MCF 10A (cell line): ENCODE results near the gene PLXND1. TPM values are rescaled to one million over a fixed set of nuclear protein-coding genes. Genes with fewer than 3 reads are reported as not detected.

Source experiments
- Bru-seq: library from RNA; stranded (reverse); fragments of 400-500 nt; gene quantifications from one replicate; lab custom pipeline; 2021; lab: Mats Ljungman, UMichigan
- BruChase-seq, 2 experiments: library from RNA; stranded (reverse); fragments of 400-500 nt; gene quantifications; one replicate each; lab custom pipeline; 2021; lab: Mats Ljungman, UMichigan
- BruUV-seq: library from RNA; stranded (reverse); fragments of 400-500 nt; replicated peaks from 2 replicates; lab custom pipeline; 2021; lab: Mats Ljungman, UMichigan
- CTCF ChIA-PET: fragments of 300-600 bp; sonication (Branson Sonifier 250); formaldehyde crosslinking; extraction: SDS; loops from one replicate; lab custom pipeline; 2021; ENCODE audit warnings: antibody characterized with exemption, inconsistent platforms; lab: Yijun Ruan, JAX
- POLR2A ChIA-PET: fragments of 300-600, 350-650 bp; sonication (Branson Sonifier 250); formaldehyde crosslinking; extraction: SDS; loops from one replicate; lab custom pipeline; 2020; ENCODE audit warnings: antibody characterized with exemption, inconsistent platforms; lab: Yijun Ruan, JAX
- DNase-seq: peaks from one replicate; pipeline ENCODE4 v3.0.0-alpha.2; 2018; ENCODE audit not compliant: unreplicated experiment
- H3K27ac Mint-ChIP-seq: one replicate; pipeline ENCODE4 v1.8.0; 2022; ENCODE audit warnings: mild to moderate bottlenecking, low read depth, mixed read lengths; ENCODE audit not compliant: unreplicated experiment
- H3K27me3 Mint-ChIP-seq: one replicate; pipeline ENCODE4 v1.8.0; 2022; ENCODE audit warnings: mixed read lengths; ENCODE audit not compliant: insufficient read depth, unreplicated experiment
- H3K36me3 Mint-ChIP-seq: one replicate; pipeline ENCODE4 v1.8.0; 2022; ENCODE audit warnings: mild to moderate bottlenecking, moderate library complexity, mixed read lengths; ENCODE audit not compliant: insufficient read depth, unreplicated experiment
- H3K4me1 Mint-ChIP-seq: one replicate; pipeline ENCODE4 v1.8.0; 2022; ENCODE audit warnings: mixed read lengths; ENCODE audit not compliant: insufficient read depth, unreplicated experiment
- H3K4me3 Mint-ChIP-seq: one replicate; pipeline ENCODE4 v1.8.0; 2022; ENCODE audit warnings: mild to moderate bottlenecking, moderate library complexity, mixed read lengths; ENCODE audit not compliant: unreplicated experiment
- H3K9me3 Mint-ChIP-seq: one replicate; pipeline ENCODE4 v1.8.0; 2022; ENCODE audit warnings: mixed read lengths; ENCODE audit not compliant: unreplicated experiment
- CTCF ChIP-seq: fragments of 200-600 bp; IDR thresholded peaks from one replicate; pipeline ENCODE4 v1.8.0; 2022; ENCODE audit warnings: antibody characterized with exemption, mild to moderate bottlenecking; ENCODE audit not compliant: unreplicated experiment
- intact Hi-C: fragments of 100-400 bp; cut with micrococcal nuclease; formaldehyde crosslinking; loops from 2 replicates; pipeline ENCODE4 v1.14.1; 2022
- long read RNA-seq: library from polyadenylated mRNA; stranded (forward); transcript quantifications from one replicate; pipeline ENCODE4 v2.0.0, GENCODE V29; 2022
- total RNA-seq: library from RNA; stranded (reverse); gene quantifications from 2 replicates; pipeline ENCODE4 v1.2.3, GENCODE V29; 2022

The PLXND1 gene
- total RNA-seq (5.6 and 6.2 TPM in 2 replicates), Bru-seq, nascent RNA (percentile 24 among the genes with signal in this experiment), BruChase-seq, experiment 1, labeled RNA remaining after a 6-hour chase (percentile 34 among the genes with signal in this experiment), BruChase-seq, experiment 2, labeled RNA remaining after a 2-hour chase (percentile 28 among the genes with signal in this experiment)
- long read RNA-seq, partial matches to known transcripts = 2 of 3 reads
- long read RNA-seq, other reads (novel, unspliced or antisense) = 1 of 3 reads

GRCh38 chr3:129606636-129607390, at the start of gene PLXND1:
Gene PLXND1, minus strand, starts transcription at chr3:129606676. Its CDS starts 37 bp downstream, at chr3:129606639.
- Mint-ChIP-seq H3K27ac (no peak within 1 kb of the TSS), H3K36me3 (no peaks in the 10 kb centered on the region), H3K27me3 (no peaks in the 10 kb centered on the region), H3K9me3 (no peaks in the 10 kb centered on the region), H3K4me1 (peaks cover 6% of the 10 kb centered on the region), H3K4me3 (peak within 1 kb of the TSS; percentile 87)
- CTCF ChIA-PET = interaction anchor here (0.6 kb wide), 1 partner anchor 114 kb away, joined by 4 read pairs; no protein-coding TSS in a partner anchor
- TF ChIP-seq CTCF = no peak
- POLR2A ChIA-PET = no interaction called here
- DNase-seq = no peak
- intact Hi-C loops = no loop called here
- BruUV-seq = no TSS peak

DNA sequence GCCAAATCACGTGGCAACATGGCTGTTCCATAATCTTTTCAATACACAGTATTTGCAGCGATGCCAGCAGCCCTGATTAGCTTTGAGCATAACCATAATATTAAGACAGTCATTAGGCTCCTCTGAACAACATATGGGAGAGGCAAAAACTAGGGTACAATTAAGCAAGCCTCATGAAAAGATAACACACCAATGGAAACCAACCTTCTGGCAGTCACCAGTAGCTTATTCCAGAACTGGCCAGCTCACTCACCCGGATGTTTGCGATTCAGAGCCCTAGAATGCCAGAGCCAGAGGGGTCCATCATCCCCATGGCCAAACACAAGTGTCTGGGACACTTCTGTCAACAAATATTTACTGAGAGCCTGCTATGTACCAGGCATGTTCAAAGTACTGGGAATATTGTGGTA, 48.8 kb upstream of the PLXND1 start:
- BruUV-seq = no TSS peak
- CTCF ChIA-PET = interaction anchor here (0.5 to 2.8 kb wide), 11 partner anchors 68 to 1381 kb away, joined by 3 to 29 read pairs (median 3); no protein-coding TSS in a partner anchor
- Mint-ChIP-seq H3K27ac (no peak overlapping the region), H3K9me3 (no peaks in the 10 kb centered on the region), H3K36me3 (peaks cover 17% of the 10 kb centered on the region), H3K4me1 (peaks cover 35% of the 10 kb centered on the region), H3K27me3 (no peaks in the 10 kb centered on the region), H3K4me3 (no peak overlapping the region)
- intact Hi-C loops = no loop called here
- POLR2A ChIA-PET = interaction anchor here (0.7 kb wide), 1 partner anchor 237 kb away, joined by 3 read pairs; no protein-coding TSS in a partner anchor
- no peak for TF ChIP-seq CTCF
- no peak for DNase-seq

- TF ChIP-seq CTCF = no peak
- CTCF ChIA-PET = interaction anchor here (0.6 to 2.8 kb wide), 4 partner anchors 91 to 188 kb away, joined by 3 to 29 read pairs (median 4); no protein-coding TSS in a partner anchor
- Mint-ChIP-seq H3K27ac (no peak overlapping the region), H3K27me3 (no peaks in the 10 kb centered on the region), H3K36me3 (peaks cover 17% of the 10 kb centered on the region), H3K9me3 (no peaks in the 10 kb centered on the region), H3K4me1 (peaks cover 40% of the 10 kb centered on the region), H3K4me3 (no peak overlapping the region)
- POLR2A ChIA-PET = interaction anchor here (0.9 kb wide), 1 partner anchor 169 kb away, joined by 3 read pairs; no protein-coding TSS in a partner anchor
- no peak for DNase-seq
- intact Hi-C loops = loop anchor here (5.0 kb wide), 1 partner anchor 68 kb away; no protein-coding TSS in a partner anchor
- no TSS peak for BruUV-seq
These were observed 47.7 kb upstream of the PLXND1 start for GRCh38 chr3:129654131-129654530.

GRCh38 chr3:129653019-129653418, 46.5 kb upstream of the PLXND1 start:
- no peak for TF ChIP-seq CTCF
- Mint-ChIP-seq H3K27me3 (no peaks in the 10 kb centered on the region), H3K9me3 (no peaks in the 10 kb centered on the region), H3K4me1 (peaks cover 35% of the 10 kb centered on the region), H3K36me3 (peaks cover 17% of the 10 kb centered on the region), H3K4me3 (no peak overlapping the region), H3K27ac (peak overlapping the region; percentile 71)
- intact Hi-C loops = loop anchor here (5.0 kb wide), 1 partner anchor 69 kb away; no protein-coding TSS in a partner anchor
- POLR2A ChIA-PET = no interaction called here
- CTCF ChIA-PET = interaction anchor here (0.7 to 2.8 kb wide), 8 partner anchors 12 to 275 kb away, joined by 3 to 29 read pairs (median 4); no protein-coding TSS in a partner anchor
- no peak for DNase-seq
- BruUV-seq = no TSS peak
